Activated CD4-positive, alpha-beta T cell treated with anti-CD3 and anti-CD28 coated beads for 1 hour (primary cell): ENCODE data around the gene ERV3-1.
"Not testable (repeated sequence)": the region's sequence is repeated elsewhere in the genome, so short reads cannot be mapped to it uniquely, and the experiment has no call there.

Experiments used
- DNase-seq: peaks from one replicate; pipeline ENCODE4 v3.0.0-alpha.2; 2020

ERV3-1 gene, protein sequence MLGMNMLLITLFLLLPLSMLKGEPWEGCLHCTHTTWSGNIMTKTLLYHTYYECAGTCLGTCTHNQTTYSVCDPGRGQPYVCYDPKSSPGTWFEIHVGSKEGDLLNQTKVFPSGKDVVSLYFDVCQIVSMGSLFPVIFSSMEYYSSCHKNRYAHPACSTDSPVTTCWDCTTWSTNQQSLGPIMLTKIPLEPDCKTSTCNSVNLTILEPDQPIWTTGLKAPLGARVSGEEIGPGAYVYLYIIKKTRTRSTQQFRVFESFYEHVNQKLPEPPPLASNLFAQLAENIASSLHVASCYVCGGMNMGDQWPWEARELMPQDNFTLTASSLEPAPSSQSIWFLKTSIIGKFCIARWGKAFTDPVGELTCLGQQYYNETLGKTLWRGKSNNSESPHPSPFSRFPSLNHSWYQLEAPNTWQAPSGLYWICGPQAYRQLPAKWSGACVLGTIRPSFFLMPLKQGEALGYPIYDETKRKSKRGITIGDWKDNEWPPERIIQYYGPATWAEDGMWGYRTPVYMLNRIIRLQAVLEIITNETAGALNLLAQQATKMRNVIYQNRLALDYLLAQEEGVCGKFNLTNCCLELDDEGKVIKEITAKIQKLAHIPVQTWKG

GRCh38 chr7:65006094-65006992 is at the start of gene ERV3-1:
Gene ERV3-1, minus strand, starts transcription at chr7:65006687. Its CDS starts 13,661 bp downstream, at chr7:64993026.
- DNase-seq, result peak; percentile 86

DNA sequence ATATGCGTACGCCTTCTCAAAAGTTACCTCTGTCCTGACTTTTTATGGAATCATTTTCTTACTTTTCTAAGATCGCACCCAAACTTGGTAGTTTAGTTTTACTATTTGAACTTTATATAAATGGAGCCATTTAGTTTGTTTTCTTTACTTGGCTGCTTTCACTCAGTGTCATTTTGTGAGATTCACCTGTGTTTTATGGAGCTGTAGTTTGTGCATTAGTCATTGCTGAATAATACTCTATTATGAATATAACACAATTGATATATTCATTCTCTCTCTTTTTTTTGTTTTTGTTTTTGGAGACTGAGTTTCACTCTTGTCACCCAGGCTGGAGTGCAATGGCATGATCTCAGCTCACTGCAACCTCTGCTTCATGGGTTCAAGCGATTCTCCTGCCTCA is 49.3 kb upstream of the ERV3-1 start:
- DNase-seq, result not testable (repeated sequence)

- not testable (repeated sequence) for DNase-seq
Observed at GRCh38 chr7:65054466-65054994, 48.0 kb upstream of the ERV3-1 start.

DNA sequence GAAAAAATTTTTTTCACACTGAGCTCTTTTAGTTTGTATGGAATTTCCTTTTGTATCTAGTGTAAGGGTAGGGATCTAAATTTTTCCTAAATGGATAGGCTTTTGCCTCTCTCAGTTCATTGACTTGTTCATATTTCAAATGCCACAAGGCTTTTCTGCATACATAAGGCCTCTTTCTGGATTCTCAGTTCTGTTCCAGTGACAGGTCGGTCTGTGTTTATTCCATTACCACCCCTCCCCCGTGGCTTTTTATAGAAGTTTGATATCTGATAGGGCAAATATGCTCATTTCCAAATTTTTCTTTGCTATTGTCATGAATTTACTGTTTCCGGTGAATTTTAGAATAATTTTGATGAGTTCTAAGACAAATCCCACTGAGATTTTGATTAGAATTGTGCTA is 45.2 kb upstream of the ERV3-1 start:
- not testable (repeated sequence) for DNase-seq

- DNase-seq, result not testable (repeated sequence)
Observed at GRCh38 chr7:65051139-65051538, 44.7 kb upstream of the ERV3-1 start.

GRCh38 chr7:65046329-65046728 is 39.8 kb upstream of the ERV3-1 start:
- DNase-seq, result not testable (repeated sequence)

GRCh38 chr7:65045589-65045988 is 39.1 kb upstream of the ERV3-1 start:
- DNase-seq, result not testable (repeated sequence)

GRCh38 chr7:65038767-65039166 is 32.3 kb upstream of the ERV3-1 start:
- DNase-seq, result peak; percentile 16

GRCh38 chr7:65037740-65038688 is 31.5 kb upstream of the ERV3-1 start:
- peak; percentile 91 for DNase-seq

DNA sequence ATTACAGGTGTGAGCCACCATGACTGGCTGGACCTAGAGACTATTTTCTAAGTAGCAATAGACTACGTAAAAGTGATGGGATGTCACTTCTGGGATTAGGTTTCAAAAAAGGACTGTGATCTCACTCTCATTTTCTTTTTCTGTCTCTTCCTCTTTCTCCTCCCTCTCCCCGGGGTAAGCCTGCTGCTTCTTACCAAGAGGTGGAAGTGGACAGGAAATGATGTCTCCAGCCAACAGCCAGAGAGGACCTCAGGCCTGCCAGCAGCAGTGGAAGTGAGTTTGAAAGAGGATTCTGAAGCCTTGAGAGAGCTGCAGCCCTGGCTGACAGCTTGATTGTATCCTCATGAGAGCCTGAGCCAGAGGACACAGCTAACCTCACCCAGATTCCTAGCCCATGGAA is 30.0 kb upstream of the ERV3-1 start:
- not testable (repeated sequence) for DNase-seq

DNA sequence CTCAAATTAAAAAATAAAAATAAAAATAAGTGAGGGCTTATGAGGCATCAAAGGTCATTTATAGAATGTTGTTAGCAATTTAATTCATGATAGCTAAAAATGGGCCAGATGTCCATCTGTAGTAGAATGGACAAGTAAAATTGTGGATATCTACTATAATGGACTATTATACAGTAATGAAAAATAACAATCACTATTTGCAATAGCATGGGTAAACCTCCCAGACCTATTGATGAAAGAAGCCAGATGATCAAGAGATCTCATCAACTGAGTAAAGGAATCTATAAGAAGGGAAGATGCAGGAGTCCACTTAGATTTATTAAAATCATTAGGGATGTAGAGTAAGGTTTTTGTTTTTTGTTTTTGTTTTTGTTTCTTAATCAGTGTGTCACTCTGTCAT is 29.0 kb upstream of the ERV3-1 start:
- DNase-seq, result not testable (repeated sequence)

DNA sequence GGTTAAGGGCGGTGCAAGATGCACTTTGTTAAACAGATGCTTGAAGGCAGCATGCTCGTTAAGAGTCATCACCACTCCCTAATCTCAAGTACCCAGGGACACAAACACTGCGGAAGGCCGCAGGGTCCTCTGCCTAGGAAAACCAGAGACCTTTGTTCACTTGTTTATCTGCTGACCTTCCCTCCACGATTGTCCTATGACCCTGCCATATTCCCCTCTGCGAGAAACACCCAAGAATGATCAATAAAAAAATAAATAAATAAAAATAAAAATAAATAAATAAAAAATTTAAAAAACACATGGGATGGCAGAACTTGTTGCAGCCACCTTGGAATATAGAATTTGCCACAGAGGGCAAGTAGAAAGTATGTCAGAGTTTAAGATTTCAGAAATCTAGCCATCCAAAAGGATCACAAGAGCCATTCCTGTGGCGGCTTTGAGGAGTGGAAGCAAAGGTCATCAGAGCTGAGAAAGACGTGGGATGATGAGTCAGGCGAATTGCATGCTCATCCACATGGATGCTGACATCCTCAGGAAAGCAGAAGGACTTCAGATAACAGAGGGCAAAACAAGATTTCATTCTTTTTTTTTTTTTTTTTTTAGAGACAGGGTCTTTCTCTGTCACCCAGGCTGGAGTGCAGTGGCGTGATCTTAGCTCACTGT is 27.8 kb upstream of the ERV3-1 start:
- not testable (repeated sequence) for DNase-seq

GRCh38 chr7:65033391-65033790 is 26.9 kb upstream of the ERV3-1 start:
- DNase-seq, result not testable (repeated sequence)

- DNase-seq, result not testable (repeated sequence)
Observed at GRCh38 chr7:65025023-65025422, 18.5 kb upstream of the ERV3-1 start.

GRCh38 chr7:65020978-65021377 is 14.5 kb upstream of the ERV3-1 start:
- DNase-seq, result not testable (repeated sequence)

- not testable (repeated sequence) for DNase-seq
Observed at GRCh38 chr7:65009881-65010280, 3.4 kb upstream of the ERV3-1 start.

GRCh38 chr7:65009394-65009793 is 2.9 kb upstream of the ERV3-1 start:
- not testable (repeated sequence) for DNase-seq

GRCh38 chr7:65007036-65007435 is 549 bp upstream of the ERV3-1 start:
- not testable (repeated sequence) for DNase-seq

GRCh38 chr7:65004575-65004974 is 1.9 kb downstream of the ERV3-1 start:
- DNase-seq, result no peak

- DNase-seq, result no peak
Observed at GRCh38 chr7:65002972-65003585, 3.4 kb downstream of the ERV3-1 start.
